Glutamatergic neuron (in vitro differentiated cells): ENCODE data around the gene GRIK4. TPM values are rescaled to one million over a fixed set of nuclear protein-coding genes. Genes with fewer than 3 reads are reported as not detected.

Experiments
- DNase-seq: peaks from one replicate; pipeline ENCODE4 v3.0.0; 2022
- H3K27ac Mint-ChIP-seq: one replicate; pipeline ENCODE4 v1.8.0; 2020; ENCODE audit warnings: mild to moderate bottlenecking, mixed read lengths, inconsistent platforms; ENCODE audit not compliant: unreplicated experiment
- H3K27me3 Mint-ChIP-seq: one replicate; pipeline ENCODE4 v1.8.0; 2020; ENCODE audit warnings: mild to moderate bottlenecking, moderate library complexity, mixed read lengths, inconsistent platforms; ENCODE audit not compliant: unreplicated experiment
- H3K36me3 Mint-ChIP-seq: one replicate; pipeline ENCODE4 v1.8.0; 2020; ENCODE audit warnings: mild to moderate bottlenecking, mixed read lengths, inconsistent platforms; ENCODE audit not compliant: unreplicated experiment
- H3K4me1 Mint-ChIP-seq: one replicate; pipeline ENCODE4 v1.8.0; 2020; ENCODE audit warnings: mild to moderate bottlenecking, low read depth, mixed read lengths, inconsistent platforms; ENCODE audit not compliant: unreplicated experiment
- H3K4me3 Mint-ChIP-seq: one replicate; pipeline ENCODE4 v1.8.0; 2020; ENCODE audit warnings: mild to moderate bottlenecking, mixed read lengths, inconsistent platforms; ENCODE audit not compliant: unreplicated experiment
- H3K9me3 Mint-ChIP-seq: one replicate; pipeline ENCODE4 v1.8.0; 2020; ENCODE audit warnings: mild to moderate bottlenecking, moderate library complexity, mixed read lengths, inconsistent platforms; ENCODE audit not compliant: unreplicated experiment
- CTCF ChIP-seq: fragments of 200-600 bp; sonication (generic); IDR thresholded peaks from one replicate; pipeline ENCODE4 v1.5.0; 2021; ENCODE audit not compliant: partially characterized antibody, unreplicated experiment
- total RNA-seq: library from RNA; stranded (reverse); fragmentation: NEBNext Ultra II Directional; extraction: Animal tissue kit (Norgen Biotek cat#: 25700); gene quantifications from one replicate; pipeline ENCODE4 v1.2.1, GENCODE V29; 2021; ENCODE audit not compliant: unreplicated experiment

GRIK4 gene
- total RNA-seq, 1 donor from 2014 or later = 3.6 TPM

- H3K4me1 Mint-ChIP-seq = peaks cover 5% of the 10 kb centered on the region
- peaks cover 1% of the 10 kb centered on the region for H3K9me3 Mint-ChIP-seq
- no peak overlapping the region for H3K27ac Mint-ChIP-seq
- peaks cover 2% of the 10 kb centered on the region for H3K27me3 Mint-ChIP-seq
- no peak overlapping the region for H3K4me3 Mint-ChIP-seq
- DNase-seq = no peak
- no peaks in the 10 kb centered on the region for H3K36me3 Mint-ChIP-seq
- no peak for TF ChIP-seq CTCF
These were observed 176.6 kb downstream of the GRIK4 start for GRCh38 chr11:120688163-120688562.

GRCh38 chr11:120689596-120690275 lies 178.2 kb downstream of the GRIK4 start:
- DNase-seq = no peak
- H3K9me3 Mint-ChIP-seq = peaks cover 1% of the 10 kb centered on the region
- no peak overlapping the region for H3K27ac Mint-ChIP-seq
- H3K4me3 Mint-ChIP-seq = no peak overlapping the region
- TF ChIP-seq CTCF = no peak
- peaks cover 2% of the 10 kb centered on the region for H3K27me3 Mint-ChIP-seq
- H3K4me1 Mint-ChIP-seq = peaks cover 7% of the 10 kb centered on the region
- H3K36me3 Mint-ChIP-seq = no peaks in the 10 kb centered on the region

GRCh38 chr11:120690406-120690805 lies 178.9 kb downstream of the GRIK4 start:
- H3K4me3 Mint-ChIP-seq = no peak overlapping the region
- peaks cover 2% of the 10 kb centered on the region for H3K27me3 Mint-ChIP-seq
- H3K27ac Mint-ChIP-seq = no peak overlapping the region
- H3K36me3 Mint-ChIP-seq = no peaks in the 10 kb centered on the region
- peaks cover 1% of the 10 kb centered on the region for H3K9me3 Mint-ChIP-seq
- no peak for TF ChIP-seq CTCF
- no peak for DNase-seq
- peaks cover 7% of the 10 kb centered on the region for H3K4me1 Mint-ChIP-seq

GRCh38 chr11:120694726-120695125 lies 183.2 kb downstream of the GRIK4 start:
- Mint-ChIP-seq H3K27me3 (peaks cover 4% of the 10 kb centered on the region), H3K36me3 (no peaks in the 10 kb centered on the region), H3K4me1 (peaks cover 1% of the 10 kb centered on the region), H3K27ac (no peak overlapping the region), H3K9me3 (peaks cover 1% of the 10 kb centered on the region), H3K4me3 (no peak overlapping the region)
- no peak for DNase-seq
- no peak for TF ChIP-seq CTCF

- H3K36me3 Mint-ChIP-seq = no peaks in the 10 kb centered on the region
- TF ChIP-seq CTCF = no peak
- H3K4me1 Mint-ChIP-seq = peaks cover 1% of the 10 kb centered on the region
- H3K9me3 Mint-ChIP-seq = peaks cover 1% of the 10 kb centered on the region
- DNase-seq = no peak
- no peak overlapping the region for H3K27ac Mint-ChIP-seq
- H3K4me3 Mint-ChIP-seq = no peak overlapping the region
- H3K27me3 Mint-ChIP-seq = peaks cover 4% of the 10 kb centered on the region
These were observed 183.9 kb downstream of the GRIK4 start for GRCh38 chr11:120695426-120695825.
